ENCODE data around the gene RUNX2.

DNA sequence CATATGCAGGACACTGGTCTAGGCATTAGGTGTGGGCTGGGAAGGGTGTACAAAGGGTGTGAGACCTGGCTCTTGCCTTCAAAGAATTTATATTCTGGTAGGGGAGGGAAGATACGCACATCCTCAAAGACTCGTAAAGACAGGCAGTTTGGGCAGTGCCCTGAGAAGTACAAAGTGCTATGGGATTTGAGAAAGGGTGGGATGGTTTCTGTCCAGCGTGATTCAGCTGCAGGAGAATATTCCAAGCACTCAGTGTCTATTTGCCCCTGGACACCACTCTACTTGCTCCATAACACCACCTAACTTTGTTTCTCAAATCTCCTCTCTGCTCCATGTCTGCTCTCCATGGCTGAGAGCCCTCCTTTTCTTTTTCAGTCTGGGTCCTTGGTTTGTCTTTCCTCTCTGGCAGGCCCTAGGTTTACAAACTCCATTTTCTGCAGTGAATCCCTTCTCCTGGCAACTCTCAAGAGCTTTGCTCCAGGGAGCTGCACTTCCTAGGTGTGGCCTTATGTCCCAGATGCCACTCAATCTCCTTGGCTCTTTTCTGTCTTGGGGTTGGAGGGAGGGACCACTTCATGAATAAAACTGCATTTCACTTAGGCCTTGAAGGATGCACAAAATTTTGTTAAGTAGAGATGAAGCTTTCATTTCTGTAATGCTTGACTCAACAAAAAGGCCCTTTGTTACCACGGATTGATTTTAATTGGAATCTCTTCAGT lies 377.2 kb downstream of the RUNX2 start:
- TF ChIP-seq GATA3 (IDR thresholded peaks at IDR 0.05; ENCODE audit: low read depth, low read length) (no peak), GATA2 (IDR thresholded peaks at IDR 0.05; ENCODE audit: low read depth, low read length) (no peak)

All from SH-SY5Y (cell line).